ENCODE data around the gene MEGF11.

MEGF11 gene

DNA sequence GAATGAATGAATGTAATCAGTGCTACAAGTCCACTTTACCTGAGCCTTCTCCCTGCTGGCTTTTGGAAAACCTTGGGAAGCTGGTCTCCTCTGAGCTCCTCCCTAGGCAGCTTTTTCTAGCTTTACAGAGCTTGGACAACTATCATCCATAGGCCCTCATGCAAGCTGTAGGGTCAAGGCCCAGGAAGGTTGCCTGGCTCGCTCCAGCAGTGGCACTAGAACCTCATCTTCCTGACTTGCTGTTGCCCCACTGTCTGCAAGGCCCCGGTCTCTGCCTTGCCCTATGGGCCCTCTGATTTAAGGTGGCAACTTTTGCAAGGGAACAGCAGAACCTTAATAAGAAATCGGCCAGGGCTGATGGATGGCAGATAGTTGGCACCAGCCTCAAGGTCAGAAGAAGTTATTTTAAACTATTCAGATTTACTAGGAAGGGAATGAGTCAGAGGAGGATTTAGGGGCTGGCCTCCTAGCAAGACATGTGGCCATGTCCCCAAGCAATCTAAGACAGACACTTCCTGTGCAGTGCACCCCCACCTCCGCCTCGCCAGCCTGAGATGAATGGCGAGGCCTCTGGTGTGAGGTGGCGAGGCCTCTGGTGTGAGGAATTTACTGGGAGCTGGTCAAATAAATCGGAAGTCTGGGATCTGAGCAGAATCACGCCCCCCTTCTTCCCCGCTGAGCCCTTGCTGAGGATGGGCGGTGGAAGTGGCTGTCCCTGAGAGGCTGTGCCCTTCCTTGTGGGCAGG, 180.8 kb downstream of the MEGF11 start:
- TF ChIP-seq SNAI2 (CRISPR knock-in tag; IDR thresholded peaks at IDR 0.05) = no peak
- TF ChIP-seq, protein P1, sequence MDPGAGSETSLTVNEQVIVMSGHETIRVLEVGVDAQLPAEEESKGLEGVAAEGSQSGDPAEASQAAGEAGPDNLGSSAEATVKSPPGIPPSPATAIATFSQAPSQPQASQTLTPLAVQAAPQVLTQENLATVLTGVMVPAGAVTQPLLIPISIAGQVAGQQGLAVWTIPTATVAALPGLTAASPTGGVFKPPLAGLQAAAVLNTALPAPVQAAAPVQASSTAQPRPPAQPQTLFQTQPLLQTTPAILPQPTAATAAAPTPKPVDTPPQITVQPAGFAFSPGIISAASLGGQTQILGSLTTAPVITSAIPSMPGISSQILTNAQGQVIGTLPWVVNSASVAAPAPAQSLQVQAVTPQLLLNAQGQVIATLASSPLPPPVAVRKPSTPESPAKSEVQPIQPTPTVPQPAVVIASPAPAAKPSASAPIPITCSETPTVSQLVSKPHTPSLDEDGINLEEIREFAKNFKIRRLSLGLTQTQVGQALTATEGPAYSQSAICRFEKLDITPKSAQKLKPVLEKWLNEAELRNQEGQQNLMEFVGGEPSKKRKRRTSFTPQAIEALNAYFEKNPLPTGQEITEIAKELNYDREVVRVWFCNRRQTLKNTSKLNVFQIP (CRISPR knock-in tag; IDR thresholded peaks at IDR 0.05; ENCODE audit: borderline replicate concordance, low read depth) = no peak
- TF ChIP-seq ZC3H10 (CRISPR knock-in tag; IDR thresholded peaks at IDR 0.05) = no peak
- TF ChIP-seq, protein P2, sequence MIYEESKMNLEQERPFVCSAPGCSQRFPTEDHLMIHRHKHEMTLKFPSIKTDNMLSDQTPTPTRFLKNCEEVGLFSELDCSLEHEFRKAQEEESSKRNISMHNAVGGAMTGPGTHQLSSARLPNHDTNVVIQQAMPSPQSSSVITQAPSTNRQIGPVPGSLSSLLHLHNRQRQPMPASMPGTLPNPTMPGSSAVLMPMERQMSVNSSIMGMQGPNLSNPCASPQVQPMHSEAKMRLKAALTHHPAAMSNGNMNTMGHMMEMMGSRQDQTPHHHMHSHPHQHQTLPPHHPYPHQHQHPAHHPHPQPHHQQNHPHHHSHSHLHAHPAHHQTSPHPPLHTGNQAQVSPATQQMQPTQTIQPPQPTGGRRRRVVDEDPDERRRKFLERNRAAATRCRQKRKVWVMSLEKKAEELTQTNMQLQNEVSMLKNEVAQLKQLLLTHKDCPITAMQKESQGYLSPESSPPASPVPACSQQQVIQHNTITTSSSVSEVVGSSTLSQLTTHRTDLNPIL (CRISPR knock-in tag; IDR thresholded peaks at IDR 0.05; ENCODE audit: low read depth) = no peak
- TF ChIP-seq ZNF70 (CRISPR knock-in tag; IDR thresholded peaks at IDR 0.05) = no peak
- no peak for TF ChIP-seq ESRRG (CRISPR knock-in tag; IDR thresholded peaks at IDR 0.05)
- TF ChIP-seq, protein P3, sequence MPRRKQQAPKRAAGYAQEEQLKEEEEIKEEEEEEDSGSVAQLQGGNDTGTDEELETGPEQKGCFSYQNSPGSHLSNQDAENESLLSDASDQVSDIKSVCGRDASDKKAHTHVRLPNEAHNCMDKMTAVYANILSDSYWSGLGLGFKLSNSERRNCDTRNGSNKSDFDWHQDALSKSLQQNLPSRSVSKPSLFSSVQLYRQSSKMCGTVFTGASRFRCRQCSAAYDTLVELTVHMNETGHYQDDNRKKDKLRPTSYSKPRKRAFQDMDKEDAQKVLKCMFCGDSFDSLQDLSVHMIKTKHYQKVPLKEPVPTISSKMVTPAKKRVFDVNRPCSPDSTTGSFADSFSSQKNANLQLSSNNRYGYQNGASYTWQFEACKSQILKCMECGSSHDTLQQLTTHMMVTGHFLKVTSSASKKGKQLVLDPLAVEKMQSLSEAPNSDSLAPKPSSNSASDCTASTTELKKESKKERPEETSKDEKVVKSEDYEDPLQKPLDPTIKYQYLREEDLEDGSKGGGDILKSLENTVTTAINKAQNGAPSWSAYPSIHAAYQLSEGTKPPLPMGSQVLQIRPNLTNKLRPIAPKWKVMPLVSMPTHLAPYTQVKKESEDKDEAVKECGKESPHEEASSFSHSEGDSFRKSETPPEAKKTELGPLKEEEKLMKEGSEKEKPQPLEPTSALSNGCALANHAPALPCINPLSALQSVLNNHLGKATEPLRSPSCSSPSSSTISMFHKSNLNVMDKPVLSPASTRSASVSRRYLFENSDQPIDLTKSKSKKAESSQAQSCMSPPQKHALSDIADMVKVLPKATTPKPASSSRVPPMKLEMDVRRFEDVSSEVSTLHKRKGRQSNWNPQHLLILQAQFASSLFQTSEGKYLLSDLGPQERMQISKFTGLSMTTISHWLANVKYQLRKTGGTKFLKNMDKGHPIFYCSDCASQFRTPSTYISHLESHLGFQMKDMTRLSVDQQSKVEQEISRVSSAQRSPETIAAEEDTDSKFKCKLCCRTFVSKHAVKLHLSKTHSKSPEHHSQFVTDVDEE (CRISPR knock-in tag; IDR thresholded peaks at IDR 0.05) = no peak
- TF ChIP-seq ZNF8 (CRISPR knock-in tag; IDR thresholded peaks at IDR 0.05) = no peak
- TF ChIP-seq, protein P4, sequence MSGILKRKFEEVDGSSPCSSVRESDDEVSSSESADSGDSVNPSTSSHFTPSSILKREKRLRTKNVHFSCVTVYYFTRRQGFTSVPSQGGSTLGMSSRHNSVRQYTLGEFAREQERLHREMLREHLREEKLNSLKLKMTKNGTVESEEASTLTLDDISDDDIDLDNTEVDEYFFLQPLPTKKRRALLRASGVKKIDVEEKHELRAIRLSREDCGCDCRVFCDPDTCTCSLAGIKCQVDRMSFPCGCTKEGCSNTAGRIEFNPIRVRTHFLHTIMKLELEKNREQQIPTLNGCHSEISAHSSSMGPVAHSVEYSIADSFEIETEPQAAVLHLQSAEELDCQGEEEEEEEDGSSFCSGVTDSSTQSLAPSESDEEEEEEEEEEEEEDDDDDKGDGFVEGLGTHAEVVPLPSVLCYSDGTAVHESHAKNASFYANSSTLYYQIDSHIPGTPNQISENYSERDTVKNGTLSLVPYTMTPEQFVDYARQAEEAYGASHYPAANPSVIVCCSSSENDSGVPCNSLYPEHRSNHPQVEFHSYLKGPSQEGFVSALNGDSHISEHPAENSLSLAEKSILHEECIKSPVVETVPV (CRISPR knock-in tag; IDR thresholded peaks at IDR 0.05) = no peak
- ATAC-seq = peak; percentile 74

GRCh38 chr15:66071921-66072295, 181.6 kb downstream of the MEGF11 start:
- peak; percentile 69 for ATAC-seq
- TF ChIP-seq ARNTL (CRISPR knock-in tag; IDR thresholded peaks at IDR 0.05; ENCODE audit: borderline replicate concordance, low read depth) (no peak), ZFP30 (CRISPR knock-in tag; IDR thresholded peaks at IDR 0.05) (no peak), CSDC2 (CRISPR knock-in tag; IDR thresholded peaks at IDR 0.05) (no peak), ISL1 (CRISPR knock-in tag; IDR thresholded peaks at IDR 0.05) (no peak), ZNF565 (CRISPR knock-in tag; conservative IDR thresholded peaks at IDR 0.05; ENCODE audit: low read depth) (no peak), OSR1 (CRISPR knock-in tag; IDR thresholded peaks at IDR 0.05) (no peak)

DNA sequence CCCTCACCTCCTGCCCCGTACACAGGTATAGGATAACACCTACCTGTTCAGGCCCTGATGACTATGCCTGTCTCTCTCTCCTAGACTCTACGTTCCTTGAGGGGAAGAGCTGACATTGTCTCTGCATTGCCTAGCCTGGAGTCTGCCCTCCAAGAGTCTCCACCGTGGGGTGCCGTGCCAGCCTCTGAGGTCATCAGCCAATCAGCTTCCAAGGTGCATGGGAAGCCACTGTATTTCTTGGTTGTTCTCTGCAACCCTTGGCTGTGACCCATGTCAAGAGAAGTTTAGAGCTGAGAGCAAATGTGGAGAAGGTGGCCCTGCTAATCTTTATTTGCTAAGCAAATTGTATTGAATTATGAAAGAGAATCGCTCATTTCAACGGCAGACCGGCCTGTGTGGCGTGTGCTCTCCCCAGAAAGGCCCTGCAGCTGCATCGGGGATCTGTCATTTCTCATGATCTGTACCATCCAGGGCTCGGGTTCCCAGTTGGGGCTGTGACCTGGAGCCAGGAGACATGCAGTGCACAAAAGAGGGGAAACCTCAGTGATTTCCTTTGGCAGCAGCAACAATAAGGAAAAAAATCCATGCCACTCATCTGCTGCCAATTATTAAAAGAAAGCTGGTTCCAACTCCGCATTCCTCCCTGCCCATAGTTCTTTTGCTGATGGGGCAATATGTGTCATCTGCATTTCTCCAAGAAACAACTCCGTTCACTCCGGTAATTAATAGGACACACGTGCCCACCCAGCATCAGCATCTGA, 182.2 kb downstream of the MEGF11 start:
- peak; percentile 59 for ATAC-seq
- no peak for TF ChIP-seq ZNF70 (CRISPR knock-in tag; IDR thresholded peaks at IDR 0.05)
- no peak for TF ChIP-seq GLIS3 (CRISPR knock-in tag; IDR thresholded peaks at IDR 0.05)
- TF ChIP-seq RARB (CRISPR knock-in tag; IDR thresholded peaks at IDR 0.05) = no peak
- TF ChIP-seq OSR1 (CRISPR knock-in tag; IDR thresholded peaks at IDR 0.05) = no peak
- no peak for TF ChIP-seq ZC3H10 (CRISPR knock-in tag; IDR thresholded peaks at IDR 0.05)
- no peak for TF ChIP-seq ZFP30 (CRISPR knock-in tag; IDR thresholded peaks at IDR 0.05)
- no peak for TF ChIP-seq PPARA (CRISPR knock-in tag; IDR thresholded peaks at IDR 0.05; ENCODE audit: borderline replicate concordance)
- TF ChIP-seq, protein P4 (CRISPR knock-in tag; IDR thresholded peaks at IDR 0.05) = no peak
- no peak for TF ChIP-seq ZFP3 (CRISPR knock-in tag; IDR thresholded peaks at IDR 0.05)
- no peak for TF ChIP-seq TCF4 (CRISPR knock-in tag; IDR thresholded peaks at IDR 0.05; ENCODE audit: borderline replicate concordance)
- TF ChIP-seq, protein P1 (CRISPR knock-in tag; IDR thresholded peaks at IDR 0.05; ENCODE audit: borderline replicate concordance, low read depth) = no peak
- no peak for TF ChIP-seq ZNF565 (CRISPR knock-in tag; conservative IDR thresholded peaks at IDR 0.05; ENCODE audit: low read depth)
- TF ChIP-seq, protein P5, sequence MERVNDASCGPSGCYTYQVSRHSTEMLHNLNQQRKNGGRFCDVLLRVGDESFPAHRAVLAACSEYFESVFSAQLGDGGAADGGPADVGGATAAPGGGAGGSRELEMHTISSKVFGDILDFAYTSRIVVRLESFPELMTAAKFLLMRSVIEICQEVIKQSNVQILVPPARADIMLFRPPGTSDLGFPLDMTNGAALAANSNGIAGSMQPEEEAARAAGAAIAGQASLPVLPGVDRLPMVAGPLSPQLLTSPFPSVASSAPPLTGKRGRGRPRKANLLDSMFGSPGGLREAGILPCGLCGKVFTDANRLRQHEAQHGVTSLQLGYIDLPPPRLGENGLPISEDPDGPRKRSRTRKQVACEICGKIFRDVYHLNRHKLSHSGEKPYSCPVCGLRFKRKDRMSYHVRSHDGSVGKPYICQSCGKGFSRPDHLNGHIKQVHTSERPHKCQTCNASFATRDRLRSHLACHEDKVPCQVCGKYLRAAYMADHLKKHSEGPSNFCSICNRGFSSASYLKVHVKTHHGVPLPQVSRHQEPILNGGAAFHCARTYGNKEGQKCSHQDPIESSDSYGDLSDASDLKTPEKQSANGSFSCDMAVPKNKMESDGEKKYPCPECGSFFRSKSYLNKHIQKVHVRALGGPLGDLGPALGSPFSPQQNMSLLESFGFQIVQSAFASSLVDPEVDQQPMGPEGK (CRISPR knock-in tag; IDR thresholded peaks at IDR 0.05; ENCODE audit: borderline replicate concordance) = no peak
- TF ChIP-seq CSDC2 (CRISPR knock-in tag; IDR thresholded peaks at IDR 0.05) = no peak
